ENCODE data around the gene TSACC. TPM values are rescaled to one million over a fixed set of nuclear protein-coding genes. Genes with fewer than 3 reads are reported as not detected.

The TSACC gene
- total and polyA plus RNA-seq, 10 of the 15 experiments (the other 5 are each of a cell fraction or from before 2014, with no cell fraction given) = 0.25 to 2.8 (median 0.92) TPM; not detected in 4

DNA sequence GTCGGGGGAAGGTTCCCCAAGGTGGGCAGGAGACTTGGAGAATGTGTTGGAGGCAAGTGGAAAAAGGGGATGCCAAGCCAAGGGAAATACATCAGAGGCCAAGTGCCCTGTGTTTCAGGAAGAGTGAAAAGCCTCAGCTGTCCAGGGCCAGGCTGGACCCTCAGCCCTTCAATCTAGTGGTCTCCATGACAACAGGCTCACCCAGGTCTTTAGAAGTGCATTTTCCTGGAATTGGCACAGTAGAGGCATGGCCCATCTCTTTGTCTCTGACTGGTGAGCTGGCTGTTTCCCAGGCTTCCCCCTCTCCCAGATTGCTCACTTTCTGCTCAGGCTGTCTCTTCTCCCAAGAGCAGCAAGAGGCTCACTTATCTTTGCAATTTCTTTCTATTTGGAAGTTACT, 20.3 kb downstream of the TSACC start (continued):
- TF ChIP-seq ZNF687 (IDR thresholded peaks at IDR 0.05) = no peak

DNA sequence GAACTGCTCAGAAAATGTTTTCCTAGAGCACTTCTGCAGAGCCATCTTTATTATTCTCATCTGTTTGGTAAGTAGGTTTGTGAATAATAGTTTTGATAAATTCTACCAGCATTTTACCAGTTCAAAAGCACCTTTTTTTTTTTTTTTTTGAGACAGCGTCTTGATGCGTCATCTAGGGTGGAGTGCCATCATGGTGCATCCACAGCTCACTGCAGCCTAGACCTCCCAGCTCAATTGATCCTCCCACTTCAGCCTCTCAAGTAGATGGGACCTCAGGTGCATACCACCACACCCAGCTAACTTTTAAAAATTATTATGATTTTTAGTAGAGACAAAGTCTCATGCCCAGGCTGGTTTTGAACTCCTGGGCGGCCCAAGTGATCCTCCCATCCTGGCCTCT, 20.9 kb downstream of the TSACC start:
- ChIA-PET CTCF (interaction anchor here (0.8 to 3.2 kb wide), 23 partner anchors 10 to 268 kb away, joined by 3 to 25 read pairs (median 4); partner anchors contain the start of gene SMG5), POLR2A (no interaction called here), RAD21 (ENCODE audit: unreplicated experiment) (interaction anchor here (0.9 to 1.5 kb wide), 6 partner anchors 18 to 166 kb away, joined by 3 to 4 read pairs (median 4); no protein-coding TSS in a partner anchor), SMC1A (ENCODE audit: uncharacterized antibody, unreplicated experiment) (interaction anchor here (0.6 to 2.0 kb wide), 5 partner anchors 15 to 243 kb away, joined by 3 to 8 read pairs (median 3); no protein-coding TSS in a partner anchor)
- intact Hi-C loops (cut with micrococcal nuclease; ENCODE audit: unreplicated experiment) = no loop called here
- TF ChIP-seq NR2C2 (IDR thresholded peaks at IDR 0.05; ENCODE audit: borderline replicate concordance, control insufficient read depth, insufficient read length, low read depth) (no peak), SREBF1 (IDR thresholded peaks at IDR 0.05; ENCODE audit: low read length) (no peak), YY1 (IDR thresholded peaks at IDR 0.05; ENCODE audit: low read depth, low read length) (no peak), POLR2A (IDR thresholded peaks at IDR 0.05; ENCODE audit: low read depth, low read length) (no peak), GATAD2B (conservative IDR thresholded peaks at IDR 0.05; ENCODE audit: low read depth) (no peak), NRF1 (conservative IDR thresholded peaks at IDR 0.05; ENCODE audit: low read depth, low read length) (no peak), ATF3 (IDR thresholded peaks at IDR 0.05; ENCODE audit: borderline replicate concordance, extremely low read depth, low read depth, low read length) (no peak), PML (IDR thresholded peaks at IDR 0.05; ENCODE audit: low read length) (no peak), BCL11A (IDR thresholded peaks at IDR 0.05; ENCODE audit: low read depth, low read length) (no peak), ETV6 (conservative IDR thresholded peaks at IDR 0.05 in 1 of 2, IDR thresholded peaks at IDR 0.05 in 1 of 2; ENCODE audit: borderline replicate concordance in 1 of 2, low read depth in 1 of 2) (no peak)
- 4% methylated on average over 1 of the region's 3 CpGs for WGBS (ENCODE audit: insufficient coverage, insufficient replicate concordance, low lambda C conversion rate, missing lambda C conversion rate)
- Histone ChIP-seq H3K9me3 (replicated peaks; ENCODE audit: control insufficient read depth, insufficient read depth, low read length) (no peaks in the 10 kb centered on the region), H3K4me1 (ENCODE audit: control insufficient read depth, insufficient read depth, low read length) (0 out of 2 replicates have a peak, but pooled peaks cover 2% of the 10 kb centered on the region), H3K79me2 (ENCODE audit: control insufficient read depth, insufficient read depth, low read length) (no peaks in the 10 kb centered on the region), H3K36me3 (ENCODE audit: control insufficient read depth in 2 of 2, insufficient read depth in 2 of 2, low read length in 1 of 2) (no peaks in the 10 kb centered on the region), H3K27me3 (replicated peaks in 1 of 2; ENCODE audit: control insufficient read depth in 2 of 2, insufficient read depth in 2 of 2, low read length in 1 of 2) (peaks cover 2% of the 10 kb centered on the region in 2 experiments; a peak in 2 of 4 replicates), H3K4me3 (no peak overlapping the region), H4K20me1 (ENCODE audit: control insufficient read depth, insufficient read depth) (no peaks in the 10 kb centered on the region), H3K27ac (ENCODE audit: control insufficient read depth, insufficient read depth) (no peak overlapping the region), H3K9ac (ENCODE audit: control insufficient read depth, insufficient read depth, low read length) (no peak overlapping the region), H2AFZ (ENCODE audit: control insufficient read depth, low read depth, low read length) (no peak overlapping the region), H3K4me2 (ENCODE audit: control insufficient read depth, insufficient read depth) (no peak overlapping the region)
- FAIRE-seq (no peak), DNase-seq (ENCODE audit: low read depth, low spot score) (no peak), ATAC-seq (no peak)
- in situ Hi-C loops (cut with MboI) = no loop called here
- BruUV-seq (replicated peaks) = no TSS peak

Data from GM12878 (cell line).